Measurements from ENCODE around the gene SHISA5. TPM values are rescaled to one million over a fixed set of nuclear protein-coding genes. Genes with fewer than 3 reads are reported as not detected.
A peak's percentile ranks its signal among the peaks of the same experiment; 100 is the strongest.
"Not testable (repeated sequence)": the region's sequence is repeated elsewhere in the genome, so short reads cannot be mapped to it uniquely, and the experiment has no call there.

Gene SHISA5
- total and polyA plus RNA-seq, 2 donors from 2014 or later, result 157 to 214 TPM

DNA sequence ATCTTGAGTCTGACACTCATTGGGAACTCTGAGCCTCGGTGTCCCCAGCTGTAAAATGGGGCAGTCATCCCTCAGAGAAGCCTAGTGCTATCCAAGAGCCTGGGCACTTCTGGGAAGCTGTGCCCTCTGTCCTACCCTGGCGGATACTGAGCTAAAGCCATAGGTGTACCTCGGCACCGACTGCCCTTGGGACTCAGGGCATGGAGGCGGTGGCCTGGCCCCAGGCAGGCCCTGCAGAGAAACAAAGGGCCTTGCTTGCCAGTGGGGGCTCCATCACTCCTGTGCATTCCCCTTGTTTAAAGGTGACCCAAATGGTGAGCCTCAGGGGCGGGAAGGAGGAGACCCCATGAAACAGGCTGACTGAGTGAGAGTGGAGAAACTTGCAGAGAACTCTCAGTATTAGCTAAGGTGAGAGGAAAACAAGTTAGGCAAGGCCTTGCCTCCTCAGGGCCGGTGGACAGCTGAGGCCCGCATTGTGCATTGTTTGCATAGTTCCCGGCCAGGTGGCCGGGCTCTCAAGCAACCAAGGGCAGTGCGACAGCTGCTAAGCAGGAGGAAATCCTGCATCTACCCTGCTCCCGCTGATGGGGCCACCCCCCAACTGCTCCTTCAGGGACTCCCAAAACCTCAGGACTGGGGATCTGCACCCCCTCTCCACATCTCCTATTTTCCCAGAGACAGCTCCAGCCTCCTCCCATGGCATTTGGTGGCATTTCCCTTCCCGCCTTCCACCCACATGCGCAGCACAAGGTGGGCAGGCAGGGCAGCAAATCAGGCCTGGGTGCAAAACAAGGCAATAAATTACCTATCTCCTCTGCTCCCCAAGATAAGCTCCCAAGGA is 48.4 kb upstream of the SHISA5 start:
- Histone ChIP-seq H3K9me3 (ENCODE audit: control insufficient read depth in 2 of 3, insufficient read depth in 1 of 3, low read length in 3 of 3) (no peaks in the 10 kb centered on the region), H3K4me1 (ENCODE audit: control insufficient read depth in 2 of 3, insufficient read depth in 2 of 3, low read depth in 1 of 3, low read length in 3 of 3) (peaks cover 0 to 3% (median 2%) of the 10 kb centered on the region in 3 donors), H3K27me3 (ENCODE audit: control insufficient read depth, insufficient read depth, low read length) (no peaks in the 10 kb centered on the region), H3K27ac (ENCODE audit: low read depth in 2 of 2, low read length in 2 of 2) (no peak overlapping the region), H3K4me3 (ENCODE audit: low read length in 3 of 3) (no peak overlapping the region), H3K9ac (ENCODE audit: low read length in 3 of 3) (no peak overlapping the region), H3K36me3 (ENCODE audit: control insufficient read depth in 2 of 3, insufficient read depth in 3 of 3, low read length in 3 of 3) (no peaks in the 10 kb centered on the region)
- DNase-seq (peak in 4 of 5 donors; percentile 27 to 51 (median 45)), FAIRE-seq (no peak)
- TF ChIP-seq, protein P1, sequence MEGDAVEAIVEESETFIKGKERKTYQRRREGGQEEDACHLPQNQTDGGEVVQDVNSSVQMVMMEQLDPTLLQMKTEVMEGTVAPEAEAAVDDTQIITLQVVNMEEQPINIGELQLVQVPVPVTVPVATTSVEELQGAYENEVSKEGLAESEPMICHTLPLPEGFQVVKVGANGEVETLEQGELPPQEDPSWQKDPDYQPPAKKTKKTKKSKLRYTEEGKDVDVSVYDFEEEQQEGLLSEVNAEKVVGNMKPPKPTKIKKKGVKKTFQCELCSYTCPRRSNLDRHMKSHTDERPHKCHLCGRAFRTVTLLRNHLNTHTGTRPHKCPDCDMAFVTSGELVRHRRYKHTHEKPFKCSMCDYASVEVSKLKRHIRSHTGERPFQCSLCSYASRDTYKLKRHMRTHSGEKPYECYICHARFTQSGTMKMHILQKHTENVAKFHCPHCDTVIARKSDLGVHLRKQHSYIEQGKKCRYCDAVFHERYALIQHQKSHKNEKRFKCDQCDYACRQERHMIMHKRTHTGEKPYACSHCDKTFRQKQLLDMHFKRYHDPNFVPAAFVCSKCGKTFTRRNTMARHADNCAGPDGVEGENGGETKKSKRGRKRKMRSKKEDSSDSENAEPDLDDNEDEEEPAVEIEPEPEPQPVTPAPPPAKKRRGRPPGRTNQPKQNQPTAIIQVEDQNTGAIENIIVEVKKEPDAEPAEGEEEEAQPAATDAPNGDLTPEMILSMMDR (IDR thresholded peaks at IDR 0.05; ENCODE audit: borderline replicate concordance, extremely low read depth, insufficient read depth), result no peak
- intact Hi-C loops (cut with DNase I), result no loop called here

DNA sequence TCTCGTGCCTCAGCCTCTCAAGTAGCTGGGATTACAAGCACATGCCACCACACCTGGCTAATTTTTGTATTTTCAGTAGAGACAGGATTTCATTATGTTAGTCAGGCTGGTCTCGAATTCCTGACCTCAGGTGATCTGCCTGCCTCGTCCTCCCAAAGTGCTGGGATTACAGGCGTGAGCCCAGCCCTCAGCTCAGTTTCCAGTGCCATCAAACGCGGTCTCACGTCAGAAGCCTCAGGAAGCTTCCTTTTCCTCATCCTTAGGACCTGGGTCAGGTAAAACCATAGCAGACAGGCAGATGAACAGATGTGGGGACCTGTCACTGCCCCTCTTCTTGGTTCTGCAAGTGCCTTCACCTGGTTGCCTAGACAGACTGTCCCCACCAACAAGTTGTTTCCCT is 47.7 kb upstream of the SHISA5 start:
- H3K4me1 ChIP-seq (ENCODE audit: control insufficient read depth in 2 of 3, insufficient read depth in 2 of 3, low read depth in 1 of 3, low read length in 3 of 3); H3K36me3 ChIP-seq (ENCODE audit: control insufficient read depth in 2 of 3, insufficient read depth in 3 of 3, low read length in 3 of 3); H3K27me3 ChIP-seq (ENCODE audit: control insufficient read depth, insufficient read depth, low read length); H3K9me3 ChIP-seq (ENCODE audit: control insufficient read depth in 2 of 3, insufficient read depth in 1 of 3, low read length in 3 of 3); H3K27ac ChIP-seq (ENCODE audit: low read depth in 2 of 2, low read length in 2 of 2); H3K9ac ChIP-seq (ENCODE audit: low read length in 3 of 3); H3K4me3 ChIP-seq (ENCODE audit: low read length in 3 of 3); FAIRE-seq; intact Hi-C loops (cut with DNase I): not testable (repeated sequence)
- DNase-seq, result peak in 1 of 5 donors; percentile 21

DNA sequence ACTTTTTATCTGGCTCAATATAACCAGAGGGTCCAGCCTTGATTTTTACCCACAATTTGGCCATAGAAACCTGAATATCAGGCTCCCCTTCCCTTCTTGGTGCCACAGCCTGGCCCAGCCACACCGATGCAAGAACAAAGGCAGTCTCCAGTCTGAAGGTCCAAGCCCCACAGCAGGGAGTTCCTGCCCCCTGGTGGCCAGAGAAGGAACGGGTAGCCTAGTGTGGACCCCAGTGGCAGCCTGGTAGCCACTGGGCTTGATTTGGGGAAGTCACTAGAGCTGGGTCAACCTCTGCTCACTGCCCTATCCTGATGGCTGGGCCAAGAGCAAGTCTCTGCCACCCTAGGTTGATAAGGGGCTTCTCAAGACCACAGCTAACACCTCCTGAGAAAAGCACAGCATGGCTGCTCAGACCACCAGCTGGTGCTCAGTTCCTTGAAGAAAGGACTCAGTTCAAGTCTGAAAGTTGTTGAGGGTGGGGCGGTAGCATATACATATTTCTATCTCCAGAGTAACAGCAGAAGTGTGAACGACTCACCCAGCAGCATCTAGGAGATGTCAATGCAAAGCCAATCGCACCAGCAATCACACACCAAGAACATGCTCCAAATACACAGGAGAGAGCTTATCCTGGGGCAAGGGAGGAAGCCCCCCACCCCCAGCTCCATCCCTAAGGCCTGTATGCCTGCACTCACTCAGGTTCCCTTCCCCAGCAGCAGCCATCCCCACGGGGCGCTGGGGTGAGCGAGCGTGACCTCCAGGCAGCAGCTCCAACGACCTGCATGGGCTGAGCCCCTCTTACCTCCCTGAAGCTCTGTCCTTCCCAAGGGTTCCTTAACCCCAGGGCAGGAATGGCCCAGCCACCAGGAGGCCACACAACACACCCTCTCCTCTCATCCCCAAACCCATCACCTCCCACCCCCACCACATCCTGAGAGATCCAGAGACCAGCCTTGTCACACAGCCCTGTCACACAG is 45.0 kb upstream of the SHISA5 start:
- Histone ChIP-seq H3K4me3 (ENCODE audit: low read length in 3 of 3) (no peak overlapping the region), H3K36me3 (ENCODE audit: control insufficient read depth in 2 of 3, insufficient read depth in 3 of 3, low read length in 3 of 3) (peaks cover 0 to 2% (median 0%) of the 10 kb centered on the region in 3 donors), H3K9ac (ENCODE audit: low read length in 3 of 3) (no peak overlapping the region), H3K4me1 (ENCODE audit: control insufficient read depth in 2 of 3, insufficient read depth in 2 of 3, low read depth in 1 of 3, low read length in 3 of 3) (peaks cover 0 to 3% (median 0%) of the 10 kb centered on the region in 3 donors), H3K27ac (ENCODE audit: low read depth in 2 of 2, low read length in 2 of 2) (no peak overlapping the region), H3K27me3 (ENCODE audit: control insufficient read depth, insufficient read depth, low read length) (no peaks in the 10 kb centered on the region), H3K9me3 (ENCODE audit: control insufficient read depth in 2 of 3, insufficient read depth in 1 of 3, low read length in 3 of 3) (no peaks in the 10 kb centered on the region)
- DNase-seq (peak; percentile 81 to 92 (median 88)), FAIRE-seq (no peak)
- intact Hi-C loops (cut with DNase I), result loop anchor here (5.0 kb wide), 1 partner anchor 87 kb away; no protein-coding TSS in a partner anchor
- TF ChIP-seq, protein P1 (IDR thresholded peaks at IDR 0.05; ENCODE audit: borderline replicate concordance, extremely low read depth, insufficient read depth), result peak; percentile 95
